NCI-H2227 (cell line): ENCODE results near the gene WWTR1.

ENCODE experiments used
- DNase-seq: peaks from one replicate; lab custom pipeline; 2025; ENCODE audit not compliant: unreplicated experiment; lab: John Stamatoyannopoulos, UW

WWTR1 gene

GRCh38 chr3:149655826-149656574, 1.8 kb downstream of the WWTR1 start:
- no peak for DNase-seq

DNA sequence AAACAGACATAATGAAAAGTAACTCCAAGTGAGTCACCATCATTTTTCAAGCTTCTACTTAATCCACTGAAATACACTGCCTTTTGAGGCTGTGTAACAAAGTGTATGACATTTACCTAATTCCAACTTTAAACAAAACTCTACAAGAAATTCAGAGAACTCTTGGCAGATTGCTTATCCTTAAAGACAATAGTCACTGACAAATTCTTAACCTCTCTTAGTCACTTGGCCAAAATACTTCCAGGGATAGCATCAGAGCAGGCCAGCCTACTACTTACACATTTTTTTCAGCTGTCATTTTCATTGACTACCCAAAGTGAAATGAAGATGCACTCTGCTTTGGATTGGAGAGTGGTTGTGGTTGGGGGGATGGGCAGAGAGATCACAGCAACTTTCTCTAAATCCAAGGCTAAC, 3.6 kb downstream of the WWTR1 start:
- no peak for DNase-seq

GRCh38 chr3:149653564-149653963, 4.3 kb downstream of the WWTR1 start:
- no peak for DNase-seq

DNA sequence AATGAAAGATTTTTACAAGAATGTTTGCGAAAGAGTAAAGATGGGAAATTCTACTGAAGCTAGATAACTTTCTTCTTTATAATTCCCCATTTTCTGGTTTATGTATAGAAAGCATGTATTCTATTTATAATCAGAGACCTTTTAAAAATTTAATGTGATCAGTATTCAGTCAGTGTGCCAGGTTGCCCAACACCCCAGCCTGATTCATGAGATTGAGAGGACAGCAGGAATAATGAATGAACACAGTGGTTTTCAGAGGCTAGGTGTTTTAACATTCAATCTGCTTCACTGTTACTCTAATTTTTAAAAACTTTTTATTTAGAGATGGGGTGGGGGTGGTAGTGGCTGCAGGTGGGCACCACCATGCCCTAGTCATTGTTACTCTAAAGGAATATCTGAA, 4.7 kb downstream of the WWTR1 start:
- DNase-seq, result no peak

DNA sequence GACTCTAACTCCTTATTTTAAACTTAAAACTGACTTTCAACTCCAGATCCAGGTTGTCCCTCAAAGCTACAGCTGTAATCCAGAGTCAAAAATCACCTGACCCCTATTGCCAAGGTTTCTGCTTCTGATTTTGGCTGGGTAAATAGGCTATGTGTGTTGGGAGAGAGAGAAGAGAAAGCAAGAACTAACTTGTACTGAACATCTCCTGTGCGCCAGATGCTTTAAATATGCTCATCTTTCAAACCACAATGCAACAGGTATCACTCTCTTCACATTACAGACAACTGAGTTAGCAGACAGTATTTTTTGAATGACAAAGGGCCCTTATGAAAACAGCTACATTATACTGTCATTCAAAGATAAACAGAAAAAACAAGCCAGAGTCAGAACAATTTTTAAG, 7.0 kb downstream of the WWTR1 start:
- no peak for DNase-seq

DNA sequence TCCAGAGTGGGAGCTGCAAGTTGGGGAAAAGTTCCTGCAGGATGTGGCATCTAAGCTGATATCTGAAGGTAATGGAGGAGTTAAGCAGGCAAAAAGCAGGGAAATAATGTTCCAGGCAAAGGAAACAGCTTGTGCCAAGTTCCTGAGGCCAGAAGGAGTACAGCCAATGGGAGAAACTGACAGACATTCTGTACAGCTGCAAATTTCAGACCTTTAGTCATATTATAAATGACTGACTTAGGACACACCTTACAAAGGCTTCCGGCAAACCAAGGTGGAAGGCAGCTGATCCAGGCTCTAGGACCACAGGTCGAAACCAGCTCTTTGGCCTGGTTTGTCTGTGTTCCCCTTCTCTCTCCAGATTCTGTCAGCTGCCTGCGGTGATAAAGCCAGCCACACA, 9.3 kb downstream of the WWTR1 start:
- no peak for DNase-seq

DNA sequence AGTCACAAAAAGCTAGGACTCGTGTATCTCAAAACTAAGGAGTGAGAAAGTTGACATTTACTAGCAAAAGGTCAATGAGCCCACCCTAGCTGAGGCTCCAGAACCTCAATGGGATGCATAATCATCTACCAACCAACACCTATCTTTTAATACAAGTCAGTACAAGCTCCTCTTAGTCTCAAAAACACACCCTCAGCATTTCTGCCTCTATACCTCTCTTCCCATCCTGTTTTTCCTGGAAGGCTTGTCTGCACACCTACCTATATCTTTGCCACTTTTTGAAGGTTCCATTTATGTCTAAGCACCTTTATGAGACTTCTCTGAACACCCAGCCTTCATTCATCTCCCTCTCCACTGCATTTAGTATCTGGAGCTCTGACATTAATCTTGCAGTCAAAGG, 10.0 kb downstream of the WWTR1 start:
- DNase-seq, result no peak

DNA sequence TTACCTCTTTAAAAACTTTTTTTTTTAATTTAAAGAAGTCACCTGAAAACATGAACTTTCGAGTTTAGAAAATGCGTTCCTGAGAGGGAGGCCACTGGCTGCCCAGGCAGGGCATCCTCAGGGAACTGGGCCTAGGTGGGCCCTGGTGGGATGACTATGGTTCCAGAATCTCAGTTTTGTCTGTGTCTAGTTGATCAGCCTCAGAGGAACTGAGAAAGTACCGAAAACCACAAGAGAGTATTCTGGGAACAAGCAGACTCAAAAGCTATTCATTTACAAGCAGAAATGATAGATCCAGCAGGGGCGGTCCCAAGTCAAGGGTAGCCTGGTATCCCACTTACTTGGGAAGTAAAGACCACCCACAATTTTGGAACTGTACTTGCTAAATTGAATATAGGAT, 10.5 kb downstream of the WWTR1 start:
- no peak for DNase-seq

DNA sequence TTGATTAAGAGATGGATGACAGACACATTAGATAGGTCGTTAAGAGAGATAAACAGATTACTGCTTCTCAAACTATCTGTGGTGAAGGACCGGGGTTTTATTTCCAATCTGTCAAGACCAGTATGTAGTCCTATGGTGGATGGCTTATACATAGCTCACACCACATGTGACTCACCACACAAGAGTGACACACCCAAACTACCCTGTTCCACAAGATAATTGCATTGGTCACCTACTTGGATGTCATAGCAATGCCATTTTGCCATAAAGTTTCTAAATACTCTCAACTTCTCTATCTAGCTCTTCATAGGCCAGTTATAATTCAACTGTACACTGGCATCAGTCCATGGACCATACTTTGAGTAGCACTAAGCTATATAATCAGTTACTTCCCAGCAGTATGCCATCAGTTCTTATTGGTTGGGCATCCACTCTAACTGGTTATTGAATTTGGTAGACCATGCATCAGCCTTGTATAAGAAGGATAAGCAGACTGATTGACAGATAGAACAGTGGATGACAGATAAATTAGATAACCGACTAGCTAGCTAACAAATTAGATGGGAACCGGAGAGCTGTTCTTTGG, 11.6 kb downstream of the WWTR1 start:
- DNase-seq, result no peak

DNA sequence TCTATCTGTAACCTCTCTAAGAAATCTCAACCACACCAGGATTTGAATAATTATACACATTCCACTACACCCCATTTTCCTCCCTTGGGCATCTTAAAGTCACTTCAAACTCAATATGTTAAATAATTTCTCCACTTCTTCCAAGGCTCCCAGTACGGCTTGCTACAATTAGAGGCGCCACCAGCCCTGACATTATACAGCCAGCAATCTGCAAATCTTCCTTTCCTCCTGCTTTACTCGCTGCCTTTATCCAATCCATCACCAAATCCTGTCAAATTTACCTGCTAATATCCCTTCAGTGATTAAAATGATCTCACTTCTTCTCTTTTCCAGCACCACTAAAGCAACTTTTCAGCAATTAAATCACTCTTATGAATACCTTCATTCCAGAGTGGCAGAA, 13.9 kb downstream of the WWTR1 start:
- DNase-seq, result no peak

DNA sequence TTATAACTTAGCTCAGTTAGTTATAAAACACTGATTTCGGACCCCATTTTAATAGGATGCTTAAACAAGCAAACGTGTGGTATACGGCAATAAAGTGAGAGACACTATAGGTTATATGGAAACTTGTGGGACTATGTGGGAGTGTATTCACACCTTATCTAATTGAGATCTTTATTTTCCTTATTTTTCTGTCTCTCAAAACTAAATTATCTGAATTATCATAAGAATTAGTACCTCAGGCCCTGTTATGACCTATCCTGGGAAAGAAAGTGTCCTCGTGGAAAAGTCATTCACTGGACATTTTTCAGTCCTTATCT, 14.4 kb downstream of the WWTR1 start:
- no peak for DNase-seq

DNA sequence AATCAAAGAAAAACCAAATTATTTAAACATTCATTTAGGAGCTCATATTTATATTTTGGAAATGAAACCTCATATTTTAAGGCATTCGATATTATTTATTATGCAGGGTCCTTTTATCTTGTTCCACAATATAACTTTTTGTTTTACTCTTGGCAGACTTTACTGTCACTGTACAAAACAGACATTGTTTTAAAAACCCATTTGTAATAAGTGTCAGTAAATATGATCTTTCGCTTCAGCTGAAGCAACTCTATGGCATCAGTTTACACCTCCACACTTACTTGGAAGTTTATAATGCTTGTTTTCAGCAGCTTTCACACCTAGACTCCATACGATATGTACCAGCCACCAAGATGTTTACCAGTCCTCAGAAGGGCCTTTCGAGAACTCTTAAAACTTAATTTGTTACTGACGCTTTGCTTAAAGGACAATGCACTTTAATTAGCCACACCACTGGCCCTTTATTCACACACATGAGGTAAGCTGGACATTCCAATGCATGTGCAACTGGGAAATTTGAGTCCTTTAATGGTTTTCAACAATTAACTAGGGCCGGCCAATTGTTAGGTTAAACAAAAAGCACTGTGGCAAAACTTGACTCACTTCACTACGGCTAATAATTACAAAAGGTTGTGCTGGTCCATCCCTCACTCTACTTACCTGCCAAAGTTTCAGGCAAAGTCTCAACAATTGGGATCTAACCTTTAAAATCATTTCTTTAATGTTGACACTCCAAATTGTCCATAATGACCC, 16.7 kb downstream of the WWTR1 start:
- no peak for DNase-seq

- no peak for DNase-seq
Observed at GRCh38 chr3:149639093-149639486, 18.7 kb downstream of the WWTR1 start.

GRCh38 chr3:149638228-149639092, 19.4 kb downstream of the WWTR1 start:
- peak; percentile 66 for DNase-seq

DNA sequence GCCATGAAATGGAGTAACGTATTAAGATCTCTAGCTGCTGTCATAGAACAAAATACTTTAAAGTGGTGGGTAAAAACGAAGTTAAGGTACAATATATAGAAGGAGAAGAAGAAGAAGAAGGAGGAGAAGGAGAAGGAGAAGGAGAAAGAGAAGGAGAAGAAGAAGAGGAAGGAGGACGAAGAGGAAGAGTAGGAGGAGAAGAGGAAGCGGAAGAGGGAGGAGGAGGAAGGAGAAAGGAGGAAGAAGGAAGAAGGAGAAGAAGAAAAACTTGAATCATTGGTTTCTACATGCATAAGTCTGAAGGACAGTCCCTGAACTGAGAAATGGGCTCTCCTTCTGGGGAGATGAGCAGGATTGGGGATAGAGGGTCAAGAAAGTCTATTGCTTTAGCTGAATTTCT, 22.4 kb downstream of the WWTR1 start:
- DNase-seq, result no peak

DNA sequence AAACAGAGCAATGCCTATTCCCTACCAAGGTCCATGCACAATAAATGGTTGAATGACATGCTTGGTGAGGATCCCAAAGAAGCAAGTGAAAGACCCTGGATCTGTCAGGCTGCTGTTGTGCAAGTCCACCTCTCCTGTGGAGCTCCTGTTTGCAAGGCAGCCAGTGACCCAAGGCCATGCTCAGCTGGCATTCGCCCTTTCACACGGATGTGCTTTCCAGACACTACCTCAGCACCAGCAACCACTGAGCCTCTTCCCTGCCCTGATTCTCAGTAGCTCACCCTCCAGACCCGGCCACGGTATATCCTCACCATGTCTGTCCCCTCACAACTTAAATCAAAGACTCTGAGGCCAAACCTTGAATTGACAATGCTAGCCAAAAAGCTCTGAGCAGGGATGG, 23.3 kb downstream of the WWTR1 start:
- DNase-seq, result no peak

DNA sequence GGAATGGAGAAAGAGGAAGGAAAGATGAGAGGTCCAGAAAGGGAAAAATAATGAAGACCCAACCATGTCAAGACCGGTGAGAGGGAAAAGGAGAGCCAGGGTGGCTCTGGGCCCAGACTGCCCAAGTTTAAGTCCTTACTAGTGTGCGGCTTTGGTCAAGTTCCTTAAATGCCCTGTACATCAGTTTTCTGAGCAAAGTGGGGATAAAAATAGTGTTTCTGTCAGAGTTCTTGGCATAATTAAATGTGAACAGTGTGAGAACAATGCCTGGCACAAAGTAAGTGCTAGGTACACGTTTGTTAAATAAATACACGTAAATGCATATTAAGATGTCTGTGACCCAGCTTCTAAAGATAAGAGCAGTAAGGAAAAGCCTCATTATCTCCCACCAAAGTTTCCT, 23.8 kb downstream of the WWTR1 start:
- DNase-seq, result no peak

- DNase-seq, result no peak
Observed at GRCh38 chr3:149632225-149632624, 25.6 kb downstream of the WWTR1 start.

DNA sequence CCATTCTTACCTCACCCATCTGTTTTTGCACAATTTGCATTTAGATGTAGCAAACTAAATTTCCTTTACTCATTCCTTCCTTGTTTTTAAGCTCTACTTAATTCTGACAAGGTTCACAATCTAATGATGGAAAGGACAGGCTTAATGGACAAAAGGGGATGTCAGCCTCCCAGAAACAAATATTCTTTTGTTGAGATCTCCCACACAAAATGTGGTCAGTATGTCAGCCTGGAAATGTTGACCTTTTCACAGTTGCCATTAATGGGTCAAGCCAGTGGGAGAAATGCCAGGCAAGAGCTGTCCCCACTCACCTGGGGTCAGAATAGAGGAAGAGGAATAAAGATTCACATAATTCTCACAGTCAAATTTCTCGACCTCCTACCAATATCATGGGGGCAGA, 27.0 kb downstream of the WWTR1 start:
- DNase-seq, result no peak

DNA sequence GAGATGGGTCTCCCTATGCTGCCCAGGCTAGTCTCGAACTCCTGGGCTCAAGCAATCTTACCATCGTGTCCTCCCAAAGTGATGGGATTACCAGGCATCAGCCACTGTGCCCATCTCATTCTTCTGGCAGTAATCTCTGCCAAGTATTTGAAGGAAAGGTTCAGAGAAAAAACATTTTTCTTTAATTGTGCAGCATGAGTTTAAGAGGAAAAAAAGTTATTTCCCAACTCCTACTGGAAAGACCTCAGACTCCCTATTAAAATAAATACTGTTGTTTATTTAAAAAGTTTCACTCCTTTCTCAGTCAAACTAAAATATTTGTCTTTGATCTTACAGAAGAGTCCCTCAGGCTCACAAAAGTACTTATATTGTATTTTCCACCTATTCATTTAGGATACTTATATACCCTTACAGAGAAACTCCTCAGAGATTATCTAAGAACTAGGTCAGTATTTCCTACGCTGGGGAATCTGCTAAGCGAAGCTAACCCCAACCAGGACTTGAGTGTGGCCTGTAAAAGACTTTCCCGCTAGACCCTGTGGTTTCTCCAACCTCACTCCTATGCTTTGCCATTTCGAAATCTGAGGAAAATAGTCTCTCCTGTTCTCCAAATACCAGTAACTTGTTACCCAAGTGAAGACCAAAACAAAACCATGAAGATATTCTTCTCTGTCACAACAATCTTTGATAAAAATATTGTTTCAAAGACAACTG, 28.7 kb downstream of the WWTR1 start:
- no peak for DNase-seq

- DNase-seq, result no peak
Observed at GRCh38 chr3:149626671-149627070, 31.2 kb downstream of the WWTR1 start.
